Nucleus accumbens (tissue), 56 donors: ENCODE data around the gene RBPJL.

Experiments used
- DNase-seq, 56 donors: peaks; one replicate each; lab custom pipeline; 2025; lab: John Stamatoyannopoulos, UW

Gene RBPJL

GRCh38 chr20:45358282-45359068 lies 51.8 kb downstream of the RBPJL start:
- DNase-seq, result peak in 43 of 56 donors; percentile 11 to 84 (median 40)

GRCh38 chr20:45359069-45359405 lies 52.4 kb downstream of the RBPJL start:
- no peak for DNase-seq

GRCh38 chr20:45359406-45360148 lies 52.9 kb downstream of the RBPJL start:
- DNase-seq, result no peak

- DNase-seq, result no peak
Measured at GRCh38 chr20:45361793-45362192, 55.2 kb downstream of the RBPJL start.

DNA sequence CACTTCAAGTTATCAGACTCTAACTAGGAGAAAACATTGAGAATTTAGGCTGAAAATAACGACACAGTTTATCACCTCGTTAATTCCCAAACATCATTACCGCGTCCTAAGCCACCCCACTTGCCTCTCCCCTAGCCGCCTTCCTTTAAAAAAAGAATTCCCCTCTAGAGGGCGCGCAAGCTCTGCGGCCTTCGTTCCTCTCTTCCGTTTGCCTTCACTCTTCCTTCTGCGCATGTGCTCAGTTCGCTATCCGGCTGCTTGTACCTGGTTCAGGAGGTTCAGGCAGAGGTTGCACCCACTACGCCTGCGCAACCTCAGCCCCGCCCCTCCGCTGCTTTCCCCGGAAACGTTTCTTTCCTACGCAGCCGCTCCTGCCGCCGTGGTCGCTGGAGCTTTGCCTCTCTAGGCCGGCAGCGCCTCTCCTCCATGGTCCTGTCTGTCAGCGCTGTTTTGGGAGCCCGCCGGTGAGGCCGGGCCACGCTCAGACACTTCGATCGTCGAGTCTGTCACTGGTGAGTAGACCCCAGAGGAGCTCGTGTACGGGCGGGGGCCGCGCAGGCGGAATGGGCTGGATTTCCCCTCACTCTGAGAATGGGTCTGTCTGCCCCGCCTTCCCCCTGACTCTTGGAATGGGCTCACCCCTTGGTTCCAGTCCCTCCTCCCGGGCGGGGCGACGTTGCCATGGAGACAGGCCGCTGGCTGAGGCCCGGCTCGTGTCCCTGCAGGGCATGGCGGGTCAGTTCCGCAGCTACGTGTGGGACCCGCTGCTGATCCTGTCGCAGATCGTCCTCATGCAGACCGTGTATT lies 56.4 kb downstream of the RBPJL start, which contains the start of gene SYS1:
Gene SYS1, plus strand, starts transcription at position 353 of the 807 bp plus-strand sequence. Its CDS starts 376 bp downstream, at position 729.
- peak; percentile 85 to 100 (median 97) for DNase-seq

GRCh38 chr20:45363611-45364492 lies 57.2 kb downstream of the RBPJL start:
- no peak for DNase-seq

GRCh38 chr20:45365444-45365970 lies 58.9 kb downstream of the RBPJL start:
- no peak for DNase-seq

DNA sequence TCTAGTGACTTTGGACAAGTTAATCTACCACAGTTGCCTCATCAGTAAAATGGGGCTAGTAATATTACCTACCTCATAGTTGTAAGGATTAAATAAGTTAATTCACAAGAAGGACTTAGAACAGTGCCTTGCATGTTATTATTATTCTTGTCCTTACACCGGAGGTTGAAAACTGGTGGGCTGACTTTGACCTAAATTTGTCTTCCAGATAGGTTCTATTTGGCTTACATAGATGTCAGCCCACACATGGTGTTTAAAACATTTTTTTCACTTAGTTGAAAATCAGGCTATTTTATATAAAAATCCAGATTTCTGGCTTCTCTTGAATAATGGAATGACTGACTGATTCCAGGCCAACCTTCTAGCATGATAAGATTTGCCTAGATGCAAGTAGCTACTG lies 59.6 kb downstream of the RBPJL start:
- no peak for DNase-seq

- DNase-seq, result no peak
Measured at GRCh38 chr20:45366631-45367030, 60.0 kb downstream of the RBPJL start.

DNA sequence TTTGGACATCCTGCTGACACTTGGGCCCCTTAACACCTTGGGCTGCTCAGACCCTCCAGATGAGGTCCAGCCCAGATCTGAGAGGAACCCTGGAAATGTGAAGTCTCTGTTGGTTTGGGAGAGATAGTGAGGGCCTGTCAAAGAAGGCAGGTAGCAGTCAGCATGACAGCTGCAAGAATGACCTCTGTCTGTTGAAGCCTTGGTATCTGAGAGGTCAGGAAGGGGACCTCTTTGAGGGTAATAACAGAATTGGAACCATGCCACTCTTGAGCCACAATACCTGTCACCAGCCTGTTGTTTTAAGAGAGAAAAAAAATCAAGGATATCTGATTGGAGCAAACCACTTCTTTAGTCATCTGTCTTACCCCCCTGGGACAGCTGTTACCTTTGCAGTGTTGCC lies 60.5 kb downstream of the RBPJL start:
- no peak for DNase-seq
